Measurements from ENCODE around the gene DNAH11. TPM values are rescaled to one million over a fixed set of nuclear protein-coding genes. Genes with fewer than 3 reads are reported as not detected.

The DNAH11 gene
- total RNA-seq, 1 experiment from 2014 or later: 2.0 TPM

GRCh38 chr7:21507627-21508343, 35.1 kb upstream of the DNAH11 start:
- H3K27me3 ChIP-seq (replicated peaks; ENCODE audit: control insufficient read depth, insufficient read depth, low read length): no peaks in the 10 kb centered on the region
- peaks cover 15% of the 10 kb centered on the region for H3K36me3 Mint-ChIP-seq (ENCODE audit: insufficient read depth, unreplicated experiment)
- POLR2A ChIA-PET: no interaction called here
- intact Hi-C loops (cut with micrococcal nuclease; ENCODE audit: unreplicated experiment): loop anchor here (1.0 kb wide), 2 partner anchors 246 to 251 kb away; no protein-coding TSS in a partner anchor
- no peak overlapping the region for H3K4me3 ChIP-seq (ENCODE audit: low read depth, low read length)
- TF ChIP-seq CTCF (IDR thresholded peaks at IDR 0.05; ENCODE audit: insufficient read depth in 1 of 2, low read depth in 1 of 2, low read length in 1 of 2, severe bottlenecking in 1 of 2, unreplicated experiment in 1 of 2): peak; percentile 53 to 54
- peaks cover 17% of the 10 kb centered on the region; the same call in 1 of the 2 replicates for H3K4me1 ChIP-seq
- peaks cover 13% of the 10 kb centered on the region for H3K4me1 Mint-ChIP-seq (ENCODE audit: low read depth, unreplicated experiment)
- BruUV-seq (replicated peaks): no TSS peak
- no peak overlapping the region for H3K4me3 Mint-ChIP-seq (ENCODE audit: unreplicated experiment)
- H3K27ac Mint-ChIP-seq (ENCODE audit: unreplicated experiment): no peak overlapping the region
- H3K36me3 ChIP-seq (ENCODE audit: control insufficient read depth, insufficient read depth, low read length): no peaks in the 10 kb centered on the region; the same call in 1 of the 2 replicates
- H3K9me3 Mint-ChIP-seq (ENCODE audit: unreplicated experiment): peaks cover 29% of the 10 kb centered on the region
- DNase-seq: peak in 1 of 2 experiments; percentile 49
- H3K9me3 ChIP-seq: peaks cover 13% of the 10 kb centered on the region
- CTCF ChIA-PET: interaction anchor here (1.0 kb wide), 1 partner anchor 246 kb away, joined by 3 read pairs; no protein-coding TSS in a partner anchor
- H3K27me3 Mint-ChIP-seq (ENCODE audit: insufficient read depth, unreplicated experiment): no peaks in the 10 kb centered on the region

- TF ChIP-seq CTCF (IDR thresholded peaks at IDR 0.05; ENCODE audit: insufficient read depth in 1 of 2, low read depth in 1 of 2, low read length in 1 of 2, severe bottlenecking in 1 of 2, unreplicated experiment in 1 of 2): no peak
- H3K36me3 Mint-ChIP-seq (ENCODE audit: insufficient read depth, unreplicated experiment): peaks cover 15% of the 10 kb centered on the region
- POLR2A ChIA-PET: no interaction called here
- no peak overlapping the region for H3K4me3 Mint-ChIP-seq (ENCODE audit: unreplicated experiment)
- no TSS peak for BruUV-seq (replicated peaks)
- intact Hi-C loops (cut with micrococcal nuclease; ENCODE audit: unreplicated experiment): no loop called here
- no peak overlapping the region for H3K27ac Mint-ChIP-seq (ENCODE audit: unreplicated experiment)
- peaks cover 9% of the 10 kb centered on the region for H3K4me1 Mint-ChIP-seq (ENCODE audit: low read depth, unreplicated experiment)
- Histone ChIP-seq H3K4me3 (ENCODE audit: low read depth, low read length) (no peak overlapping the region), H3K27me3 (replicated peaks; ENCODE audit: control insufficient read depth, insufficient read depth, low read length) (no peaks in the 10 kb centered on the region), H3K9me3 (peaks cover 13% of the 10 kb centered on the region), H3K36me3 (ENCODE audit: control insufficient read depth, insufficient read depth, low read length) (no peaks in the 10 kb centered on the region; the same call in 1 of the 2 replicates), H3K4me1 (peaks cover 14% of the 10 kb centered on the region; the same call in 1 of the 2 replicates)
- no peaks in the 10 kb centered on the region for H3K27me3 Mint-ChIP-seq (ENCODE audit: insufficient read depth, unreplicated experiment)
- DNase-seq: no peak
- peaks cover 28% of the 10 kb centered on the region for H3K9me3 Mint-ChIP-seq (ENCODE audit: unreplicated experiment)
- CTCF ChIA-PET: no interaction called here
Measured at GRCh38 chr7:21508538-21508937, 34.3 kb upstream of the DNAH11 start.

- 0 out of 2 replicates have a peak, but pooled peaks cover 5% of the 10 kb centered on the region for H3K4me1 ChIP-seq
- no TSS peak for BruUV-seq (replicated peaks)
- H3K27me3 ChIP-seq (replicated peaks; ENCODE audit: control insufficient read depth, insufficient read depth, low read length): no peaks in the 10 kb centered on the region
- Mint-ChIP-seq H3K4me1 (ENCODE audit: low read depth, unreplicated experiment) (no peaks in the 10 kb centered on the region), H3K27me3 (ENCODE audit: insufficient read depth, unreplicated experiment) (no peaks in the 10 kb centered on the region), H3K4me3 (ENCODE audit: unreplicated experiment) (no peak overlapping the region), H3K9me3 (ENCODE audit: unreplicated experiment) (no peaks in the 10 kb centered on the region), H3K36me3 (ENCODE audit: insufficient read depth, unreplicated experiment) (peaks cover 5% of the 10 kb centered on the region), H3K27ac (ENCODE audit: unreplicated experiment) (no peak overlapping the region)
- H3K4me3 ChIP-seq (ENCODE audit: low read depth, low read length): no peak overlapping the region
- no peak for TF ChIP-seq CTCF (IDR thresholded peaks at IDR 0.05; ENCODE audit: insufficient read depth in 1 of 2, low read depth in 1 of 2, low read length in 1 of 2, severe bottlenecking in 1 of 2, unreplicated experiment in 1 of 2)
- no peak for DNase-seq
- CTCF ChIA-PET: no interaction called here
- intact Hi-C loops (cut with micrococcal nuclease; ENCODE audit: unreplicated experiment): no loop called here
- POLR2A ChIA-PET: no interaction called here
- no peaks in the 10 kb centered on the region for H3K36me3 ChIP-seq (ENCODE audit: control insufficient read depth, insufficient read depth, low read length)
- H3K9me3 ChIP-seq: peaks cover 4% of the 10 kb centered on the region
Measured at GRCh38 chr7:21514062-21514461, 28.8 kb upstream of the DNAH11 start.

All from Caco-2 (cell line).